ENCODE results near the gene WFDC9.

- TF ChIP-seq CTCF (IDR thresholded peaks at IDR 0.05; ENCODE audit: extremely low read depth in 1 of 2, insufficient read depth in 1 of 2, low read depth in 1 of 2, low read length in 2 of 2), result no peak
- no peak for TF ChIP-seq GATA2 (IDR thresholded peaks at IDR 0.05; ENCODE audit: insufficient read depth, insufficient read length, low read depth, low read length)
- TF ChIP-seq POLR2AphosphoS5 (IDR thresholded peaks at IDR 0.05; ENCODE audit: insufficient read depth, low read depth, low read length), result no peak
- TF ChIP-seq MAX (IDR thresholded peaks at IDR 0.05; ENCODE audit: insufficient read depth, insufficient read length), result no peak
- no peak for TF ChIP-seq FOS (IDR thresholded peaks at IDR 0.05; ENCODE audit: borderline replicate concordance, insufficient read depth, low read length)
These were observed 4.5 kb downstream of the WFDC9 start for GRCh38 chr20:45626540-45626939.

Data from endothelial cell of umbilical vein (primary cell).